GM18505 (cell line): Measurements from ENCODE around the gene EPHA4.

ENCODE experiments used
- ATAC-seq: cut with Tn5 transposase; IDR thresholded peaks from one replicate; pipeline ENCODE4 v1.9.1; 2021; ENCODE audit not compliant: unreplicated experiment
- POLR2A ChIP-seq: IDR thresholded peaks from 4 replicates; pipeline ENCODE4 v1.6.1; 2011; ENCODE audit warnings: borderline replicate concordance; ENCODE audit not compliant: insufficient read depth, insufficient read length; ENCODE audit errors: extremely low read depth

The EPHA4 gene

GRCh38 chr2:221467610-221468009 lies 104.5 kb downstream of the EPHA4 start:
- TF ChIP-seq POLR2A: no peak
- no peak for ATAC-seq

GRCh38 chr2:221466744-221467143 lies 105.4 kb downstream of the EPHA4 start:
- TF ChIP-seq POLR2A: no peak
- no peak for ATAC-seq

- TF ChIP-seq POLR2A: no peak
- no peak for ATAC-seq
Observed at GRCh38 chr2:221465776-221466175, 106.3 kb downstream of the EPHA4 start.

- no peak for TF ChIP-seq POLR2A
- no peak for ATAC-seq
Observed at GRCh38 chr2:221464971-221465370, 107.1 kb downstream of the EPHA4 start.

- TF ChIP-seq POLR2A: no peak
- no peak for ATAC-seq
Observed at GRCh38 chr2:221463241-221463896, 108.7 kb downstream of the EPHA4 start.

GRCh38 chr2:221461901-221462300 lies 110.2 kb downstream of the EPHA4 start:
- no peak for ATAC-seq
- TF ChIP-seq POLR2A: no peak

- no peak for ATAC-seq
- no peak for TF ChIP-seq POLR2A
Observed at GRCh38 chr2:221460136-221460535, 112.0 kb downstream of the EPHA4 start.

- no peak for TF ChIP-seq POLR2A
- no peak for ATAC-seq
Observed at GRCh38 chr2:221458578-221458977, 113.5 kb downstream of the EPHA4 start.

- TF ChIP-seq POLR2A: no peak
Observed at GRCh38 chr2:221455214-221455613, 116.9 kb downstream of the EPHA4 start.

GRCh38 chr2:221454459-221455105 lies 117.5 kb downstream of the EPHA4 start:
- no peak for ATAC-seq
- no peak for TF ChIP-seq POLR2A

More at GRCh38 chr2:221455214-221455613, 116.9 kb downstream of the EPHA4 start:
- ATAC-seq: no peak

- no peak for TF ChIP-seq POLR2A
- no peak for ATAC-seq
Observed at GRCh38 chr2:221451862-221452788, 120.0 kb downstream of the EPHA4 start.

GRCh38 chr2:221450280-221450679 lies 121.8 kb downstream of the EPHA4 start:
- no peak for TF ChIP-seq POLR2A
- no peak for ATAC-seq

GRCh38 chr2:221449406-221449805 lies 122.7 kb downstream of the EPHA4 start:
- no peak for ATAC-seq
- no peak for TF ChIP-seq POLR2A
